Loucy (cell line): Measurements from ENCODE around the gene TENM4.

Source experiments
- H2AFZ ChIP-seq: fragments of 200-600 bp; sonication (generic); 2 replicates; pipeline ENCODE4 v1.6.0; 2016; ENCODE audit warnings: antibody characterized with exemption, mild to moderate bottlenecking, low read length, moderate library complexity
- H3F3A ChIP-seq: fragments of 200-600 bp; 2 replicates; pipeline ENCODE4 v1.6.0; 2016; ENCODE audit warnings: antibody characterized with exemption, low read depth, mild to moderate bottlenecking
- H3K27me3 ChIP-seq: fragments of 200-600 bp; sonication (generic); 2 replicates; pipeline ENCODE4 v1.6.1; 2014; ENCODE audit warnings: low read length, mild to moderate bottlenecking; ENCODE audit not compliant: insufficient read depth, poor library complexity, severe bottlenecking
- H3K36me3 ChIP-seq: fragments of 200-600 bp; sonication (generic); 2 replicates; pipeline ENCODE4 v1.6.1; 2016; ENCODE audit warnings: low read length; ENCODE audit not compliant: insufficient read depth
- H3K4me1 ChIP-seq: fragments of 200-600 bp; sonication (generic); 2 replicates; pipeline ENCODE4 v1.5.1; 2014; ENCODE audit warnings: low read length, mild to moderate bottlenecking; ENCODE audit not compliant: insufficient read depth, poor library complexity, severe bottlenecking
- H3K4me2 ChIP-seq: fragments of 200-600 bp; sonication (generic); 2 replicates; pipeline ENCODE4 v1.6.0; 2014; ENCODE audit warnings: antibody characterized with exemption, low read length, low read depth, mild to moderate bottlenecking; ENCODE audit not compliant: poor library complexity, severe bottlenecking
- H3K4me3 ChIP-seq: fragments of 200-600 bp; sonication (generic); 2 replicates; pipeline ENCODE4 v1.5.1; 2014; ENCODE audit warnings: low read length, mild to moderate bottlenecking, mixed read lengths; ENCODE audit not compliant: poor library complexity, severe bottlenecking
- H3K79me2 ChIP-seq: fragments of 200-600 bp; sonication (generic); 2 replicates; pipeline ENCODE4 v1.6.1; 2014; ENCODE audit warnings: low read length; ENCODE audit not compliant: insufficient read depth
- H3K9ac ChIP-seq: fragments of 200-600 bp; sonication (generic); 2 replicates; pipeline ENCODE4 v1.6.0; 2014; ENCODE audit warnings: mild to moderate bottlenecking, low read depth, low read length, moderate library complexity; ENCODE audit not compliant: poor library complexity, severe bottlenecking
- H3K9me2 ChIP-seq: fragments of 200-600 bp; sonication (generic); replicated peaks from 2 replicates; pipeline ENCODE4 v1.6.1; 2016; ENCODE audit warnings: low read depth, low read length, mixed read lengths
- H3K9me3 ChIP-seq: fragments of 200-600 bp; sonication (generic); 2 replicates; pipeline ENCODE4 v1.6.1; 2014; ENCODE audit warnings: mild to moderate bottlenecking, antibody characterized with exemption, low read length, low read depth; ENCODE audit not compliant: insufficient read depth
- H4K20me1 ChIP-seq: fragments of 200-600 bp; sonication (generic); 2 replicates; pipeline ENCODE4 v1.6.0; 2014; ENCODE audit warnings: antibody characterized with exemption, low read length, mild to moderate bottlenecking; ENCODE audit not compliant: insufficient read depth, poor library complexity, severe bottlenecking
- EZH2phosphoT487 ChIP-seq: fragments of 200-600 bp; IDR thresholded peaks from 2 replicates; pipeline ENCODE4 v1.6.1; 2018; ENCODE audit warnings: antibody characterized with exemption, mild to moderate bottlenecking, moderate library complexity, borderline replicate concordance
- TF ChIP-seq, protein P1 (sequence below): fragments of 200-600 bp; sonication (generic); conservative IDR thresholded peaks from 2 replicates; pipeline ENCODE4 v1.5.1; 2014; ENCODE audit warnings: mild to moderate bottlenecking, antibody characterized with exemption, low read length

The TENM4 gene

DNA sequence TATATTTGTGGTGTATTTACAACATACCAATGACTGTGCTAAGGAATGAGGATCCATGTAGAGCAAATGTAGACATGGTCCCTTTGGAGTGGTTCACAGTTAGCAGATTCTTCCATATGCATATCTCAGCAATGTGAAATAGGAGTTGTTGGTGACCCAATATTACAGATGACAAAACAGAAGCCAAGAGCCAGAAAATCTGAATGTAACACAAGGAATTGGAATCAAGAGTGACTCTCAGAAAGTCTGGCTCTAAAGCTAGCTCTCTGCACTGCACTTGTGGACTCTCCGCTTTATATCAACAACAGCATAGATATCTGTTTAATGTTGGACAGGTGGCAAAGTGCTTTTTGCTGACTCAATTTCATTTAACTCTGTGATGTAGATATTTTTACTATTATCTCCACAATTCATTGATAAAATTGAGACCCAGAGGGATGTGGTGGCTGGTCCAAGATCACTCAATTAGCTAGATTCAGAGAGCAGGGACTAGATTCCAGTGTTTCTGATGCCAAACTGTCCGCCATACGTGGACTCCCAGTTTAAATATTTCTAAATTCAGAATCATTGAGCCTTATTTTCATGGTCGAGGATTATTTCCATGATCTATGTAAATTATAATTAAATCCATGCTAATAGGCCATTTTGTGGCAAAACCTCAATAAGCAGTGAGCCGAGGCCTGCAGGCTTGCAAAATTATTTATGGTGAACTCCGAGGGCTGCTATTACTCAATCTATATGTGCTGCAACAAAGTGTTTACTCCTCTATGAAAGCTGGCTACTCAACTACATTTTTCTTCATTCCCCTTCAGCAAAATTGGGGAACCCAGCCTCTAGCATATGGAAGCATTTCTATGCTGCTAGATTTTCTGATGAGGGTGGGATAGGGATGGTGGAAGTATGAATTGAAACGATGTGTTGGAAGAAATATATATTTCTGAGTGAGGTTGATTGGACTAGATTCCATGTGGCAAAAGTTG, 21.1 kb upstream of the TENM4 start:
- Histone ChIP-seq H3K9ac (no peak overlapping the region), H3K4me2 (no peak overlapping the region), H3F3A (no peaks in the 10 kb centered on the region), H3K27me3 (no peaks in the 10 kb centered on the region), H4K20me1 (no peaks in the 10 kb centered on the region), H3K4me1 (no peaks in the 10 kb centered on the region), H2AFZ (no peak overlapping the region), H3K36me3 (no peaks in the 10 kb centered on the region), H3K9me3 (no peaks in the 10 kb centered on the region), H3K4me3 (no peak overlapping the region), H3K79me2 (no peaks in the 10 kb centered on the region), H3K9me2 (no peaks in the 10 kb centered on the region)
- TF ChIP-seq EZH2phosphoT487, result no peak
- TF ChIP-seq, protein P1, sequence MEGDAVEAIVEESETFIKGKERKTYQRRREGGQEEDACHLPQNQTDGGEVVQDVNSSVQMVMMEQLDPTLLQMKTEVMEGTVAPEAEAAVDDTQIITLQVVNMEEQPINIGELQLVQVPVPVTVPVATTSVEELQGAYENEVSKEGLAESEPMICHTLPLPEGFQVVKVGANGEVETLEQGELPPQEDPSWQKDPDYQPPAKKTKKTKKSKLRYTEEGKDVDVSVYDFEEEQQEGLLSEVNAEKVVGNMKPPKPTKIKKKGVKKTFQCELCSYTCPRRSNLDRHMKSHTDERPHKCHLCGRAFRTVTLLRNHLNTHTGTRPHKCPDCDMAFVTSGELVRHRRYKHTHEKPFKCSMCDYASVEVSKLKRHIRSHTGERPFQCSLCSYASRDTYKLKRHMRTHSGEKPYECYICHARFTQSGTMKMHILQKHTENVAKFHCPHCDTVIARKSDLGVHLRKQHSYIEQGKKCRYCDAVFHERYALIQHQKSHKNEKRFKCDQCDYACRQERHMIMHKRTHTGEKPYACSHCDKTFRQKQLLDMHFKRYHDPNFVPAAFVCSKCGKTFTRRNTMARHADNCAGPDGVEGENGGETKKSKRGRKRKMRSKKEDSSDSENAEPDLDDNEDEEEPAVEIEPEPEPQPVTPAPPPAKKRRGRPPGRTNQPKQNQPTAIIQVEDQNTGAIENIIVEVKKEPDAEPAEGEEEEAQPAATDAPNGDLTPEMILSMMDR, result no peak

DNA sequence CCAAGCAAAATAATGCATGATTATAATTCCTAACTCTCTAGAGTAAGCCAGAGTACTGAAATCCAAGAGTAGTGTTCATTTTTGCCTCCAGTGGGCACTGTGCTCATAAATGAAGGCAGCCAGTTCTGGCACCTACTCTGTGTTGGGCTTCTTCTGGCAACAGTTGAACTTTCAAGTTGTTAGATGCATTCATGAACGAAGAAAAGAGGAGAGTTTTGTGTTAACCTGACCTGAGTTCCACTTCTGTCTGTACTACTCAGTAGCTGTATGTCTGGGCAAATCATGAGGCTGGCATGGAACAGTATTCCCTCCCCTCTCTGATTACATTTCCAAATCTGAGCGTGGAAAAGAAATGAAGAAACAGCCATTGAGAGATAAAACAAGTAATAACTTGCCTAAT, 20.3 kb upstream of the TENM4 start:
- Histone ChIP-seq H3K27me3 (no peaks in the 10 kb centered on the region), H3K4me2 (no peak overlapping the region), H3K4me3 (no peak overlapping the region), H4K20me1 (no peaks in the 10 kb centered on the region), H3K79me2 (no peaks in the 10 kb centered on the region), H3K9ac (no peak overlapping the region), H3F3A (no peaks in the 10 kb centered on the region), H3K9me3 (no peaks in the 10 kb centered on the region), H3K4me1 (no peaks in the 10 kb centered on the region), H2AFZ (no peak overlapping the region), H3K36me3 (no peaks in the 10 kb centered on the region), H3K9me2 (no peaks in the 10 kb centered on the region)
- no peak for TF ChIP-seq EZH2phosphoT487
- TF ChIP-seq, protein P1, result no peak; the same call in 1 of the 2 replicates

DNA sequence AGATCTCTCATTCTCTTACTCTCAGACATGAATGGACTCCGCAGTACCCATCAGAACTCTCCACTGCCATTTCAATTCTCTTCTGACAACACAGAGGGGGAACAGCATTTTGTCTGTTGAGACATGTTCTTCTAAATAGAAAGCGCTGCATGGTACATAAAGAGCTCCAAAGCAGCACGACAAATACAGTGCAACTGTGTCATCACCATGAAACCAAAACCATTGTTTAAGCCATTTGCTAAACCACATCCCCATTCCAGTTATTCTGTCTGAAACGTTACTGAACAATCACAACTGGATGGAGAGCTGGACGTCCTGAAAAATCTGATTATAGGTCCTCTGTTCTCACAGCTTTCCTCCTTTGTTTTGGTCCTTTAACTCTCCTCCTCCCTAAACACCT, 17.9 kb upstream of the TENM4 start:
- Histone ChIP-seq H3K79me2 (no peaks in the 10 kb centered on the region), H3K9me2 (no peaks in the 10 kb centered on the region), H2AFZ (no peak overlapping the region), H3K36me3 (no peaks in the 10 kb centered on the region), H3K9me3 (no peaks in the 10 kb centered on the region), H3F3A (no peaks in the 10 kb centered on the region), H3K9ac (no peak overlapping the region), H3K4me1 (no peaks in the 10 kb centered on the region), H4K20me1 (no peaks in the 10 kb centered on the region), H3K4me3 (no peak overlapping the region), H3K4me2 (no peak overlapping the region), H3K27me3 (no peaks in the 10 kb centered on the region)
- TF ChIP-seq, protein P1, result no peak
- TF ChIP-seq EZH2phosphoT487, result no peak
